T-helper 2 cell treated with Interferon-gamma antibody and Interleukin-4, amounts not matched to agents 100 ng/mL and 5 ng/mL, for 36 hours (primary cell): Measurements from ENCODE around the gene RPGRIP1L. TPM values are rescaled to one million over a fixed set of nuclear protein-coding genes. Genes with fewer than 3 reads are reported as not detected.

Experiments
- intact Hi-C: fragments of 100-400 bp; cut with micrococcal nuclease; formaldehyde crosslinking; loops from one replicate; pipeline ENCODE4 v1.15.1; 2023
- total RNA-seq: library from RNA; stranded (reverse); gene quantifications from 2 replicates; pipeline ENCODE4 v1.2.3, GENCODE V29; 2022

Gene RPGRIP1L
- 6.0 and 7.2 TPM in 2 replicates for total RNA-seq

- intact Hi-C loops: loop anchor here (1.0 to 5.0 kb wide), 5 partner anchors 152 to 1226 kb away; partner anchors contain the start of genes AKTIP and IRX5
Observed at GRCh38 chr16:53703590-53704444, at the start of gene RPGRIP1L, which contains the start of gene FTO. TSS of gene RPGRIP1L (minus strand) at chr16:53703859. CDS start at chr16:53700723, 3,136 bp downstream. TSS of gene FTO (plus strand) at chr16:53704156.

DNA sequence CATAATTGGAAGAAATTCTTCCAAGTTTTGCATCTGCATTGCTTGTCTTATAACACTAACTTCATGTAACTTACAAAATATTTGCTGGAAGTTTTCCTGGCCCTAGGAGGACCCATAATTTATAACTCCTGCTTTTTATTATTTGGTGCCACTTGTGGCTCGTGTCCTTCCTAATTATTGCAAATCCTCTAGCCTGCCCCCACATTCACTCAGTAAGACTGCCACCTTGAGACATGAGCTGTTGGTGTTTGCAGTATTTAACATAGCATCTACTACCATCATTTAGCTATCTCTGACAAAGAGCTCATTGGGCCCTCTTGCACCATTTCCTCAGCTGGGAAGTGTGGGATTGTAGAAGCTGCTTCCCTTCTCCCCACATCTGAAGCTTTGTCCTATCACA, 49.8 kb upstream of the RPGRIP1L start:
- intact Hi-C loops: no loop called here

- intact Hi-C loops: no loop called here
Observed at GRCh38 chr16:53752560-53752959, 48.9 kb upstream of the RPGRIP1L start.

GRCh38 chr16:53745753-53746266, 42.2 kb upstream of the RPGRIP1L start:
- intact Hi-C loops: no loop called here

GRCh38 chr16:53745086-53745485, 41.4 kb upstream of the RPGRIP1L start:
- intact Hi-C loops: no loop called here

- intact Hi-C loops: no loop called here
Observed at GRCh38 chr16:53744449-53744848, 40.8 kb upstream of the RPGRIP1L start.

DNA sequence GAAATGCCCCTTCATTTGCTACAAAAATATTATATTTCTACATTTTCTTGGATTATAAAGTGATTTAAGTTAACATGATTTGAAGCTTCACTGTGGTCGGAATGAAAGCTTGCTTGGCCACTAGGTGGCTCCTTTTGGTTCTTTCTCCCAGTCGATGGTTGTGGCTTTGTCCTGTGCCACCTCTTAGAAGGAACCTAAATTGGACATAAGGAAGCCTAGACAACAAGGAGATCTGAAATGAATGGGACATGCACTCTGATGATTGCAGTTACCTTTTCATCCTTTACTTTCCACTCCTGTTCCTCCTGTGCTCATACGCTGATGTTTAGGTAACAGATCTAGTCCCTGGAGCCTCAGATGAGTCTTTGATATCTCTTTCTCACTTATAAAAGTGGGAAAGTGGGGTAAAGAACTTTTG, 39.5 kb upstream of the RPGRIP1L start:
- intact Hi-C loops: no loop called here

DNA sequence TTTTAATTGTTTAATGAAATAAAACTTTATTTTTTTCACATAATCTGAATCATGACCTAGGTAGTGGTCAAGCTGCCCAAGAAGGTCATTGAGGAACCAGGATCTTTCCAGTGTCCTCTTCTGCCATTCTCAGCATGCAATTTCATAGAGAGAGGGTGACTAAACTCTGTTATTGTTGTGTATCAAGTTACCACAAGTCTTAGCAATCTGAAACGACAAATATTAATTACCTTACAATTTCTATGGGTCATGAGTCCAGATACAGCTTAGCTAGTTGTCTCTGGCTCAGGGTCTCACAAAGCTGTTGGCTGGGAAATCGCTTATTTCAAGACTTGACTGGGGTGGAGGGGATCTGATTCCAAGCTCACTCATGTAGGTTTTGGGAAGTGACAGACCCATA, 37.9 kb upstream of the RPGRIP1L start:
- intact Hi-C loops: no loop called here

- intact Hi-C loops: no loop called here
Observed at GRCh38 chr16:53740933-53741531, 37.4 kb upstream of the RPGRIP1L start.

DNA sequence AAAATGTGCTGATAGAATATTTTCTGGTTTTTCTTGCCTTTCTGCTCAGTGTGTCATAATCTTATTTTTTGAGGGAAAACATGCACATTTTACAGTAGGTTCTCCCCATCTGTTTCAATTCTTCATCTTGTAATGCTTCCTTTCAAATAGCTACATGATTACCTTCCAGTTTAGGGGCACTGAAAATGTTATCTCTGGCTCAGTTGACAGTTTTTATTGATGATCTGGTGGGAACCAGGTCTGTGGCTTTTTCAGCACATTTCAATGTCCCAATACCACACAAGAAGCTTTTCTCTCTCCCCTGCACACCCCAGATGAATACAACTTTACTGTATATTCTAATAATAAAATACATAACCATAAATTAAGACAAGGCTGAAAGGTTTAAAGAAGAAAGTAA, 36.8 kb upstream of the RPGRIP1L start:
- intact Hi-C loops: no loop called here

DNA sequence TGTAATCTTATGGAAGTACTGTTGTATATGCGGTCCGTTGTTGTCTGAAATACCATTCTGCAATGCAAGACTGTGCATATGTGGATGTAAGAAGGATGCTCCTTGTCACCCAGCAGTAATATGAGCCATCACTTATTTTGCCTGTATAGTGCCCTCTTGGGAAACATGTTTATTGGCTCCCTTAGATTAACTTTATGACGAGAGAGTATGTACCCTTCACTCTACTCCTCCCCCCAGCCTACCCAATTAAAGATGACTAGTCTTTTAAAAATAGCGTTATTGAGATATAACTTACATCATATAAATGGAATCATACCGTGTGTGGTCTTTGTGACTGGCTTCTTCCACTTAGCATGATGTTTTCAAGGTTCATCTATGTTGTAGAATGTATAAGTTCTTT, 33.9 kb upstream of the RPGRIP1L start:
- intact Hi-C loops: no loop called here

- intact Hi-C loops: no loop called here
Observed at GRCh38 chr16:53736297-53736696, 32.6 kb upstream of the RPGRIP1L start.

DNA sequence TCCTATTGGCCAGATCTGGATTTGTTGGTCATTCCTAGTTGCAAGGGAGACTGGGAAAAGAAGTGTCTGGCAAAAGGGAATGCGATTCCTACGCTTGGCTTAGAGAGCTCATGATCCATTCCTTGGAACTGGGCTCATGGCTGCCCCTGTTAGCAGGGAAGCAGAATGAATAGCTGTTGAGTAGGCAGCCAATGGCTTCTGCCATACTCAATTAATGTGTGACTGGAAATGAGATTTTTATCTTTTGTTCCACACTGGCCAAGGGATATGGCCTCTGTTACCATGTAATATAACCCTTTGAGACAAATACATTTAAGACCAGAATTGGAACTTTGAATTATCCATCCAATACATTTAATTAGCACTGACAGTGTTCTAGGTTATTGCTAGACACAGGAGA, 31.2 kb upstream of the RPGRIP1L start:
- intact Hi-C loops: no loop called here

GRCh38 chr16:53732296-53732929, 28.8 kb upstream of the RPGRIP1L start:
- intact Hi-C loops: no loop called here

GRCh38 chr16:53730693-53731092, 27.0 kb upstream of the RPGRIP1L start:
- intact Hi-C loops: no loop called here

- intact Hi-C loops: no loop called here
Observed at GRCh38 chr16:53726625-53727024, 23.0 kb upstream of the RPGRIP1L start.

DNA sequence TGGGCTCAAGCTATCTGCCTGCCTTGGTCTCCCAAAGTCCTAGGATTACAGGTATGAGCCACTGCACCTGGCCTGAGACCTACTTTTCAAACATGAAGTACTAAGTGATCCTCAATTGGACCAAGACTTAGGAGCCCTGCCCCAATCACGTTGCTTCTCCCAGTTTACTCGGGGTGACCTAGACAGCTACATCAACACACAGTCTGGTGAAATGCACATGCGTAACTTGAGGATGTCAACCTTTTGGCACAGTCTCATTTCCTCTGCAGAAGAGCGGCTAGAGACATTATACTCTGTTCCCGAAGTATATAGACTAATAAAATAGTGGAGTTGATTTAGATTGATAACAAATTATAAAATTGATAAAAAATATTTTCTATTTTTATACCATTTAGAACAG, 17.4 kb upstream of the RPGRIP1L start:
- intact Hi-C loops: no loop called here

DNA sequence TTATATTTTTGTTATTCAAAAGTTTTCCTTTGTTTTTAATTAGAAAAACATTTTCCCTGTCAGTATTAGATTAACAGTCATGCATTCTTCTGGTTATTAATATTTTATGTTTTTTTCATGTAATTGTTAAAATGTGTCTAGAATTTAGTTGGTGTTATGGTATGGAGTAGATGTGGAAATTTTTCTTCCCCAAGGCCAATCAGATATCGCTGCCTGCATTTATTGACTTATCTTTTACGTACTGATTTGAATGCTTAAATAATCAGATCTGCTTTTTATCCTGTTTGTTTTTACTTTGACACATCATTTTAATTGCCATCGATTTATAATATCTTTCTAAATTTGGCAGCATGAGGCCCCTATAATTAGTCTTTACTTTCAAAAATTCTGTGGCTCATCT, 13.9 kb upstream of the RPGRIP1L start:
- intact Hi-C loops: no loop called here

DNA sequence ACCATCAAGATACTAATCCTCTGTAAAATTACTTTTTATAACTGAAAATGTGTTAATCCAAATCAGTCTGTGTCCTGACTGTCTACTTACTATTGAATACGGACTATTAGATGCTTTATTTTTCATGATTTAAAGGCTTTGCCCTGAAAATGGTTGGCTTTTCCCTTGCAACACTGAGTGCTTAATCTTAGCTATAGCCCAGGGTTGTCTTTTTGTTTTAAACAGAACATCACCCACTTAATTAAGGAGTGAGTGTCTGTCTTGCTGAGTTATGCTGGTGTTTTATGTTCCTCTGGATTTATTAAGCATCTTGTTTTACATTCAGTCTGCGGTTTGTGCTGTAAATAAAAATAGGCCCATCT, 11.3 kb upstream of the RPGRIP1L start:
- intact Hi-C loops: no loop called here

DNA sequence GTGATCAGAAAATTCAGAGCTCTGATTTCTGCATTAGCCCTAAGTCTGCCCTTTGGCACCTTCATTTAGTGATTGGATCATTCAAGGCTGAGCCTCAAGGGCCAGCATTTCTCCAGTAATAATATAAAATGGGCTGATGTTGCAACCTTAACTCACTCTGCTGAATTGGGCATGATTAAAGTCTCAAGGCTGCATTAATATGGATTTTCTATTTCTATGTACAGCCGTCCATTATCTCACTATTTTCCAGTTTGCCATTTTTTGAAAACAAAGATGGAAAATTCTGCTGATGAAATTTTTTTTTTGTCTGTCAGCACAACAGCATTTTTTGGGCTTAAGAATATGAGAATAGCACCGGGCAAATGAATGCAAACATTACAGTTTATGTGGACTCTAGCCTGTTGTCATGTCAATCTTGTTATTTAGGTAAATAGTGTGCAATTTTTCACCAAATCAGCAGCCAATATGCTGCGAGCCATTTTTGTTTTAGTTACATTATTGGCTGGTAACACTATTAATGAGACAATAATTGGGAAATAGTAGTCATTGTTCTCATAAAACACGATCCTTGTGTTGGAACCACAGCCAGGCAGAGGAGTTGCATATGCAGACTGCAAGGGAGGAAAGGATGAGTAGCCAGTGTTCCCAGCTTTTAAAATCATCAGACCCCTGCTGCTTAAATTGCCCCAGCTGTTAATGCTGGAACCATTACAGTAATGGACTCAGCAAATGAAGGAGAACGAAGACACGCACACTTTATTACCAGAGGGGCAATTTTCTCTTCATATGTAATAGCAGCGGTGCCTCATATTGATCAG, 10.8 kb upstream of the RPGRIP1L start:
- intact Hi-C loops: no loop called here
